Vagina (tissue), 2 donors: ENCODE data around the gene ARL10.

Experiments used
- POLR2A ChIP-seq, 2 donors: fragments of 450-650 bp; IDR thresholded peaks; one replicate each; pipeline ENCODE4 v1.6.1; 2017; ENCODE audit warnings: antibody characterized with exemption in 2 of 2, mild to moderate bottlenecking in 2 of 2, moderate library complexity in 2 of 2
- TF ChIP-seq, protein P1 (sequence below), 3 experiments: fragments of 450-650 bp in 2 of 3; fragments of 200-600 bp in 1 of 3; sonication (generic) in 1 of 3; IDR thresholded peaks; one replicate each; pipeline ENCODE4 v1.5.1; 2017 to 2019; ENCODE audit warnings: antibody characterized with exemption in 3 of 3, mild to moderate bottlenecking in 2 of 3, moderate library complexity in 2 of 3

DNA sequence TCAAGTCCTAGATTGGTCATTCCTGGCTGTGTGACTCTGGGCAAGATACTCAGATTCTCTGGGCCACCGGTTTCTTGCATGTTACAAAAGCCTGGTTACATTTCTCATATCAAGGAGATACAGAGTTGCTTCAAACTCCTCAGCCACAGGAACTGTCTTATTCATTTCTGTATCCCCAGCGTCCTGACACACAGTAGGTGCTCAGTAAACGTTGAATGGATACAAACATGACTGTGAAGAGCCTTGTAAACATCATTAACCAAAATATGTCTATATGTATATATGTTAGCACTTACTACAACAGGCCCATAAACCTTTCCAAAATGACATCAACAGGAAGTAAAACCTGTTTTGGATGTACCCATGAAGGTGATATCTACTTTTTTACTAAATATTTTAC is 49.4 kb downstream of the ARL10 start:
- TF ChIP-seq, protein P1, sequence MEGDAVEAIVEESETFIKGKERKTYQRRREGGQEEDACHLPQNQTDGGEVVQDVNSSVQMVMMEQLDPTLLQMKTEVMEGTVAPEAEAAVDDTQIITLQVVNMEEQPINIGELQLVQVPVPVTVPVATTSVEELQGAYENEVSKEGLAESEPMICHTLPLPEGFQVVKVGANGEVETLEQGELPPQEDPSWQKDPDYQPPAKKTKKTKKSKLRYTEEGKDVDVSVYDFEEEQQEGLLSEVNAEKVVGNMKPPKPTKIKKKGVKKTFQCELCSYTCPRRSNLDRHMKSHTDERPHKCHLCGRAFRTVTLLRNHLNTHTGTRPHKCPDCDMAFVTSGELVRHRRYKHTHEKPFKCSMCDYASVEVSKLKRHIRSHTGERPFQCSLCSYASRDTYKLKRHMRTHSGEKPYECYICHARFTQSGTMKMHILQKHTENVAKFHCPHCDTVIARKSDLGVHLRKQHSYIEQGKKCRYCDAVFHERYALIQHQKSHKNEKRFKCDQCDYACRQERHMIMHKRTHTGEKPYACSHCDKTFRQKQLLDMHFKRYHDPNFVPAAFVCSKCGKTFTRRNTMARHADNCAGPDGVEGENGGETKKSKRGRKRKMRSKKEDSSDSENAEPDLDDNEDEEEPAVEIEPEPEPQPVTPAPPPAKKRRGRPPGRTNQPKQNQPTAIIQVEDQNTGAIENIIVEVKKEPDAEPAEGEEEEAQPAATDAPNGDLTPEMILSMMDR (IDR thresholded peaks at IDR 0.05), result no peak
- no peak for TF ChIP-seq POLR2A (IDR thresholded peaks at IDR 0.05)
